ENCODE data around the gene PLCG2. TPM values are rescaled to one million over a fixed set of nuclear protein-coding genes. Genes with fewer than 3 reads are reported as not detected.
A peak's percentile ranks its signal among the peaks of the same experiment; 100 is the strongest.

The PLCG2 gene
- polyA plus RNA-seq, 3 donors: 19.5 to 47.4 (median 35.5) TPM

DNA sequence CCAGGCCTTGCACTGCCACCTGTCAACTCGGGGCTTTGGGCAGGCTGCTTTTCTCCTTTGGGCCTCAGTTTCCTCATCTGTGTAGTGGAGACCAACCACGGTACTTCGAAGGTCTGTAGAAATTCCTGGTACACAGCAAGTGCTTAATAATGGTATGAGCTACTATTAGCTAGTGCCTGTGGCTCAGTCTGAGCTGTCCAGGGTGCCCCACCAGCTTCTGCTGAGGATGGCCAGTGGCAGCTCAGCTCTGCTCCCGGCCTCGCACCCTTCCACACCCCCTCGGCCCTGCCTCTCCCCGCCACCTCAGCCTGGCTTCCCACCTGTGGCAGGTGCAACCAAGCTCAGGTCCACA lies 26.2 kb upstream of the PLCG2 start:
- DNase-seq: no peak
- H3K27me3 Mint-ChIP-seq (ENCODE audit: low read depth in 3 of 3): peaks cover 2 to 6% (median 4%) of the 10 kb centered on the region in 3 donors
- H2AFZ ChIP-seq (ENCODE audit: insufficient read depth, low read depth, low read length, poor library complexity, severe bottlenecking): peak overlapping the region; percentile 97
- no peaks in the 10 kb centered on the region for H3K9me3 ChIP-seq (replicated peaks in 1 of 2; ENCODE audit: control insufficient read depth in 1 of 2, insufficient read depth in 1 of 2, low read length in 2 of 2)
- no peaks in the 10 kb centered on the region for H3K36me3 ChIP-seq (replicated peaks in 1 of 2; ENCODE audit: control insufficient read depth in 1 of 2, insufficient read depth in 2 of 2, low read length in 2 of 2)
- H3K9me3 Mint-ChIP-seq: peaks cover 0 to 2% (median 0%) of the 10 kb centered on the region in 7 donors
- intact Hi-C loops (cut with micrococcal nuclease): no loop called here
- H3K4me1 Mint-ChIP-seq: peaks cover 61% of the 10 kb centered on the region
- peak overlapping the region; percentile 71 to 90 (median 85) for H3K27ac Mint-ChIP-seq
- no peak overlapping the region for H3K4me3 Mint-ChIP-seq
- H3K79me2 ChIP-seq (ENCODE audit: insufficient read depth, low read length): no peaks in the 10 kb centered on the region
- 66% methylated on average over 2 of the region's 7 CpGs for WGBS (ENCODE audit: insufficient coverage)
- H3K9ac ChIP-seq (ENCODE audit: insufficient read depth, low read length, poor library complexity, severe bottlenecking): peak overlapping the region; percentile 49
- no peaks in the 10 kb centered on the region for H4K20me1 ChIP-seq (ENCODE audit: insufficient read depth, low read length)
- peaks cover 19% of the 10 kb centered on the region in 2 donors for H3K36me3 Mint-ChIP-seq
- no peaks in the 10 kb centered on the region for H3K27me3 ChIP-seq (ENCODE audit: control insufficient read depth in 2 of 2, insufficient read depth in 2 of 2, low read length in 2 of 2)
- TF ChIP-seq, protein P1, sequence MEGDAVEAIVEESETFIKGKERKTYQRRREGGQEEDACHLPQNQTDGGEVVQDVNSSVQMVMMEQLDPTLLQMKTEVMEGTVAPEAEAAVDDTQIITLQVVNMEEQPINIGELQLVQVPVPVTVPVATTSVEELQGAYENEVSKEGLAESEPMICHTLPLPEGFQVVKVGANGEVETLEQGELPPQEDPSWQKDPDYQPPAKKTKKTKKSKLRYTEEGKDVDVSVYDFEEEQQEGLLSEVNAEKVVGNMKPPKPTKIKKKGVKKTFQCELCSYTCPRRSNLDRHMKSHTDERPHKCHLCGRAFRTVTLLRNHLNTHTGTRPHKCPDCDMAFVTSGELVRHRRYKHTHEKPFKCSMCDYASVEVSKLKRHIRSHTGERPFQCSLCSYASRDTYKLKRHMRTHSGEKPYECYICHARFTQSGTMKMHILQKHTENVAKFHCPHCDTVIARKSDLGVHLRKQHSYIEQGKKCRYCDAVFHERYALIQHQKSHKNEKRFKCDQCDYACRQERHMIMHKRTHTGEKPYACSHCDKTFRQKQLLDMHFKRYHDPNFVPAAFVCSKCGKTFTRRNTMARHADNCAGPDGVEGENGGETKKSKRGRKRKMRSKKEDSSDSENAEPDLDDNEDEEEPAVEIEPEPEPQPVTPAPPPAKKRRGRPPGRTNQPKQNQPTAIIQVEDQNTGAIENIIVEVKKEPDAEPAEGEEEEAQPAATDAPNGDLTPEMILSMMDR (IDR thresholded peaks at IDR 0.05): no peak
- H3K4me2 ChIP-seq (replicated peaks; ENCODE audit: extremely low read depth, low read length, poor library complexity, severe bottlenecking): peak overlapping the region; percentile 67
- peak overlapping the region; percentile 68 to 87 for H3K27ac ChIP-seq (ENCODE audit: low read depth in 1 of 2, low read length in 2 of 2)
- peak overlapping the region in 1 of 3 experiments; percentile 55 for H3K4me3 ChIP-seq (replicated peaks in 1 of 3; ENCODE audit: low read depth in 2 of 3, low read length in 3 of 3)
- peaks cover 57 to 71% of the 10 kb centered on the region in 2 donors for H3K4me1 ChIP-seq (ENCODE audit: control insufficient read depth in 1 of 2, insufficient read depth in 2 of 2, low read length in 2 of 2)

DNA sequence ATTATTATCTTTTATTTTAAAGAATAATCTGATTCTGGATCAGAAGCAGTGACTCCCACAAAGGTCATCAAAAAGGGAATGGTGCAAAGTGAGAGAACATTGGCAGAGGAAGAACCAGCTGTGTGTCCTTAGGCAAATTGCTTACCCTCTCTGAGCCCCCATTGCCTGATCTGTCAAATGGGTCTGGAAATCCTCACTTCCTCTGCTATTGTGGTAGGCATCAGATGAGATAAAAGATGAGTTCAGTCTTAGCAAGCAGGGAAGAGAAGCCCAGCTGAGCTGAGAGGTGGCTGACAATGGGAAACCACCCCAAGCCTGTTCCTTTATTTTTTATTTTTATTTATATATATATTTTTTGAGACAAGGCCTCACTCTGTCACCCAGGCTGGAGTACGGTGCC lies 24.2 kb upstream of the PLCG2 start:
- Mint-ChIP-seq H3K4me1 (peaks cover 64% of the 10 kb centered on the region), H3K9me3 (peaks cover 0 to 6% (median 2%) of the 10 kb centered on the region in 7 donors)

More for the DNA sequence above, 24.2 kb upstream of the PLCG2 start:
- no peak overlapping the region for H3K4me3 ChIP-seq (replicated peaks in 1 of 3; ENCODE audit: low read depth in 2 of 3, low read length in 3 of 3)
- H3K9ac ChIP-seq (ENCODE audit: insufficient read depth, low read length, poor library complexity, severe bottlenecking): no peak overlapping the region
- no peaks in the 10 kb centered on the region for H4K20me1 ChIP-seq (ENCODE audit: insufficient read depth, low read length)
- no peak for DNase-seq
- H3K9me3 ChIP-seq (replicated peaks in 1 of 2; ENCODE audit: control insufficient read depth in 1 of 2, insufficient read depth in 1 of 2, low read length in 2 of 2): no peaks in the 10 kb centered on the region
- no CpG with 5 or more reads among the region's 1 CpG for WGBS (ENCODE audit: insufficient coverage)
- no peak overlapping the region for H3K4me2 ChIP-seq (replicated peaks; ENCODE audit: extremely low read depth, low read length, poor library complexity, severe bottlenecking)
- peaks cover 16 to 22% of the 10 kb centered on the region in 2 donors for H3K36me3 Mint-ChIP-seq
- no peaks in the 10 kb centered on the region for H3K36me3 ChIP-seq (replicated peaks in 1 of 2; ENCODE audit: control insufficient read depth in 1 of 2, insufficient read depth in 2 of 2, low read length in 2 of 2)
- intact Hi-C loops (cut with micrococcal nuclease): no loop called here
- TF ChIP-seq, protein P1 (IDR thresholded peaks at IDR 0.05): no peak
- H3K27me3 ChIP-seq (ENCODE audit: control insufficient read depth in 2 of 2, insufficient read depth in 2 of 2, low read length in 2 of 2): no peaks in the 10 kb centered on the region
- H3K4me3 Mint-ChIP-seq: no peak overlapping the region
- no peak overlapping the region for H2AFZ ChIP-seq (ENCODE audit: insufficient read depth, low read depth, low read length, poor library complexity, severe bottlenecking)
- H3K79me2 ChIP-seq (ENCODE audit: insufficient read depth, low read length): no peaks in the 10 kb centered on the region
- peaks cover 57 to 69% of the 10 kb centered on the region in 2 donors for H3K4me1 ChIP-seq (ENCODE audit: control insufficient read depth in 1 of 2, insufficient read depth in 2 of 2, low read length in 2 of 2)
- peaks cover 4 to 7% (median 4%) of the 10 kb centered on the region in 3 donors for H3K27me3 Mint-ChIP-seq (ENCODE audit: low read depth in 3 of 3)
- H3K27ac ChIP-seq (ENCODE audit: low read depth in 1 of 2, low read length in 2 of 2): no peak overlapping the region
- H3K27ac Mint-ChIP-seq: no peak overlapping the region

Data from CD14-positive monocyte (primary cell).